GM12891 (cell line): ENCODE data around the gene ABHD4.
A peak's percentile ranks its signal among the peaks of the same experiment; 100 is the strongest.

Experiments
- DNase-seq: peaks from one replicate; pipeline ENCODE4 v3.0.0; 2011; ENCODE audit warnings: low spot score; ENCODE audit not compliant: insufficient read length
- FAIRE-seq: peaks from 2 replicates; lab custom pipeline; 2011; peaks lifted over from hg19 to GRCh38; lab: Jason Lieb, UNC
- PAX5 ChIP-seq: IDR thresholded peaks from 2 replicates; pipeline ENCODE4 v1.6.1; 2011; ENCODE audit warnings: low read length, moderate library complexity, mild to moderate bottlenecking; ENCODE audit not compliant: insufficient read depth, severe bottlenecking
- POLR2A ChIP-seq: IDR thresholded peaks from 2 replicates; pipeline ENCODE4 v1.6.1; 2011; ENCODE audit warnings: low read depth, low read length, control low read depth
- POLR2AphosphoS5 ChIP-seq: IDR thresholded peaks from 2 replicates; pipeline ENCODE4 v1.6.1; 2011; ENCODE audit warnings: low read depth, low read length, control low read depth
- POU2F2 ChIP-seq: IDR thresholded peaks from 2 replicates; pipeline ENCODE4 v1.6.1; 2011; ENCODE audit warnings: low read depth, mild to moderate bottlenecking, control low read depth, low read length, moderate library complexity
- SPI1 ChIP-seq: IDR thresholded peaks from 2 replicates; pipeline ENCODE4 v1.6.1; 2011; ENCODE audit warnings: low read depth, low read length, control low read depth
- TAF1 ChIP-seq: IDR thresholded peaks from 2 replicates; pipeline ENCODE4 v1.6.1; 2011; ENCODE audit warnings: low read depth, low read length, control low read depth

ABHD4 gene

DNA sequence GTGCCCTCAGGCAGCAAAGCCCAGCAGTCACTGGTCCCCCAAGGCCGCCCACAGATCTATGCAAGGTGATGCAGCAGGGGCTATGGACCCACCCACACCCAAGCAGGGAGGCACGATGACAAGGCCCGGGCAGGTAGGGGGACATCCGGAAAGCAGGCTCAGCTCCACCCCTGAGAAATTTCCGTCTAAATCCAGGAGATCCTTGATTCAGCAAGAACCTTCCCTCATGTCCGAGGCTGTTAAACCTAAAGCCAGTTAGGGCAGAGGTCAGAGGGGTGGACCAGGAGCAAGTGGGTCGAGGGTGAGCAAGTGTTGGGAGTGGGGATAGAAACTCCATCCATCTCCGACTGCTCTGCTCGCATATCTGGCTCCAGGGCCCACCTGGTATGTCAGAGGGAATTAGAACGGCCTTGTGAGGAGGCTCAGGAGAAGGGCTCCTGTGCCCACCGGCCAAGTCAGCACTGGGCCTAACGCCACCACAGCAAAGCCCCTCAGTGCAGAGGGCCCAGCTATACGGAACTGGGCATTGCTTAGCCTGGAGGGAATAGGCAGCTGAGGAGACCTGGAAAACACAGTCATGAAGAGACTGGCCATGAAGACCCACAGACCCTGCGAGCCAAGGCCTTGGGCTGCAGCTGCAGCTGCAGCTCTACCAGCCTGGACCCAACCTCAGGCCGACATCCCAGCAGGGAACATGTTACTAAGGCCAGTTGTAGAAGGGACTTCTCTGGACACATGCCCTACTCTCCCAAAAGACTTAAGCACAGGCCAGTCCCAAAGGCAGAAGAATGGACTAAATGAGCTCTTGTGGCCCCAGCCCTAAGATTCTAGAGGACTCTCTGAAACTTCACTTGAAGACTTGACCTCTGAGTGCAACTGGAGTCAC, 43.4 kb upstream of the ABHD4 start:
- TF ChIP-seq PAX5 (no peak), POLR2AphosphoS5 (no peak), POLR2A (no peak), SPI1 (no peak), POU2F2 (no peak), TAF1 (no peak)
- no peak for FAIRE-seq
- no peak for DNase-seq

DNA sequence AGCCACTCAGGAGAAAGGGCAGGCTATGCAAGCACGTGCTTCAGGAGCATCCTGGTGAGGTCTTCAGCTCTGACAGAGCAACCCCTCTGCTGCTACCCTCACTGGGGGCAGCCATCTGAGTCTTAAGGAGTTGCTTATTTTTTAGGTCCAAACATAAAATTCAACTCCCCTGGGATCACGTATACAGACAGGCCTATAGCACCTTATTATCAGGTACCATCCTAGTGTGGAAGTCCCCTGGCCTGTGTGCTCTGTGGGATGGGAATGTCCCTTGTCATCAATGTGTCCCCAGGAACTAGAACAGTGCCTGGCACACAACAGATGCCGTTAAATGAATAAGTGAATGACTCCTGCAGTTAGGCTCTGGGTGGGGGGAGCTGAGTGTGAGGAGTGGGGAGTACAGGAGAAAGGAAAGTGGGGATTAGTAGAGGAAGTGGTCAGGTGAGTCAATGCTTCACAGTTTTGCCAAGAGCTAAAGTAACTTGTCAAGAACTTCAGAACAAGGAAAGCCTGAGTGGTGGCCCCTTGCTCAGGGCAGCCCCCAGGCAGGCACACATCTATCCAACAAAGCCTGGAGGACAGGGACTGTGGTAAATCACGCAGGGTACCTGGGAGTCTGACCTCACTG, 42.6 kb upstream of the ABHD4 start:
- FAIRE-seq (no peak), DNase-seq (no peak)
- TF ChIP-seq POU2F2 (no peak), SPI1 (peak; percentile 54)

DNA sequence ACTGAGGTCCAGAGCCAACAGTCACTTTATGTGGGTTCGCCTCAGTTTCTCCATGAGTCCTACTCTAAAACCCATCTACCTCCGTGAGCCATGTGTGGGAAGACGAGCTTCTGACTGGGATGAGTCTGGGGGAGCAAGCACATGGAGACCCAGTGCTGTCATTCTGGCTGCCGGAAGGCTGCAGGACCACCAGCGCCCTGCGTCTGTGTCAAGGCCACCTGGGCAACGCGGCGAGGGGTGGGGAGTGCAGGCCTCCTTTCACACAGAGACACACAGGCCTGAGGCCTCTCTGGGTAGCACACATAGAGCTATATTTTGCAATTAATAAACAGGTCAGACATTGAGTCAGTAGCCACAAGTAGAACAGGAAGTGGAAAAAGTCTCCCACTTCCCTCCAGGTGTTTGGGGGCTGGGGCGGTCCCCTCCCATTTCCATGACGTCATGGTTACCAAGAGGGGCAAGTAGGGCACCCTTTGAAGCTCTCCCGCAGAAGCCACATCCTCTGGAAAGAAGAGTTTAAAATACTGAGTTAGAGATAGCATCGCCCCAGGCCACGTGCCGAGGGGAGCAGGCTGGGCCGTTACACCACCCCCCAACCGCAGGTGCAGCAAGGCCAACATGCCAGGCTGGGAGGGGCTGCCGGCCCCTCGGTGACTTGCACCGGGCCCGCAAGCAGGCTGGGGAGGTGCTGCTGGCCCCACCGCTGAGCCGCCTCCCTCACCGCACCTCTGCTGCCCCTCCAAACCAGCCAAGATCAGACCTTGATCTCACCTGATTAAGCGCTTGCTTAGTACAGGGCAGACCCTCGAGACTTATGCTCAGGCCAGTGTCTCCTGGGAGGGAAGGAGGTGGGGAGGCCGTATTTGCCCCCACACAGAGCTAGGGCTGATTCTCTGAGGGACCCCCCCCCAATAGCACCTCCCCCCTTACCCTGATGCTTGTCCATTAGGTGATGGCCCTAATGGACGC, 41.8 kb upstream of the ABHD4 start:
- DNase-seq: peak; percentile 67
- peak; percentile 95 for FAIRE-seq
- TF ChIP-seq PAX5 (no peak), POU2F2 (peak; percentile 87), SPI1 (peak; percentile 97), POLR2AphosphoS5 (peak; percentile 74; the same call in 1 of the 2 replicates), TAF1 (peak; percentile 59; the same call in 1 of the 2 replicates), POLR2A (peak; percentile 56)

DNA sequence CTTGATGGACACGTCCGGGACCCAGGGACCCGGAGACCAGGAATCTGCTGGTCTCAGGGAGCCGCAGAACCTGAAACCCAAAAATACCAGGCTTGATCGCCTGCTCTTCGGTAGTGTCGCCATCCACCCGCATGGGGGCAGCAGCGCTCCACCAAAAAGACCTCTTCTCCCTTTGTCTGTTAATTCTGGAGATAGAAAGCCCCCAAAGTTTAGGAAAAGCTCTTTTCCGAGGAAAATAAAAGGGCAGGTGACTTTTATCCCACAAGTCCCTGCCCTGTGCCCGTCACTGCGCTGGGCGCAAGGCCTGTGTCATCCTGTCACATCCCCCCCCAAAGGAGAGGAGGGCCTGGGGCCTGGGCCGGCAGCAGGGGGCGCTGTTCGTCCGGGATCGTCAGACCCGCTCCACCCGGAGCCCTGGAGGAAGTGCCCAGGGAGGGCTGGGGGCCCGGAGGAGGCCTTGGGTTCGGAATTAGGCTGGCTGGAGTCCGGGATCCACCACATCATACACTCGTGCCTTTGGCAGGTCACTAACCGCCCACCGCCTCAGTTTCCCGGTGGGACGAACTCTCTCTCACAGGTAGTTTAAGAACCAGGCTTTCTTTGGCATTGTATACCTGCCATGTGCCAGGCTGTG, 41.0 kb upstream of the ABHD4 start:
- DNase-seq: peak; percentile 53
- TF ChIP-seq POLR2AphosphoS5: no peak; the same call in 1 of the 2 replicates
- peak; percentile 68; the same call in 1 of the 2 replicates for TF ChIP-seq SPI1
- no peak for FAIRE-seq

DNA sequence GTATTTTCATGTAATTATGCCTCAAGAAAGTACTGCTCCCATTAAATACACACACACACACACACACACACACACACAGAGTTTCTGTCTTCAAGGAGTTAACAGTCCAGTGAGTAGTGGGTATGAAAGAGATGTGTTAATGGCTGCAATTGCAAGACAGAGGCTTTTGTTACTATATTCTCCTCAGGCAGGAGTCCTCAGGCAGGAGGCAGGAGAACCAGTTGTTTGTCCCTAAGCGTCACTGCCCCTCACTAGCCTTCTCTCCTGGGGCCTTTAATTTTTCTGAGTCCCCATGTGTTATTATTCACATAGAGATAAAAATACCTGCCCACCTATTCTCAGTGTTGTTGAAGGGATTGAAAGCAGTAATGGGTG, 40.3 kb upstream of the ABHD4 start:
- no peak for FAIRE-seq
- no peak for TF ChIP-seq SPI1
- TF ChIP-seq TAF1: no peak
- no peak for TF ChIP-seq POU2F2
- TF ChIP-seq PAX5: no peak
- TF ChIP-seq POLR2AphosphoS5: no peak
- no peak for TF ChIP-seq POLR2A

DNA sequence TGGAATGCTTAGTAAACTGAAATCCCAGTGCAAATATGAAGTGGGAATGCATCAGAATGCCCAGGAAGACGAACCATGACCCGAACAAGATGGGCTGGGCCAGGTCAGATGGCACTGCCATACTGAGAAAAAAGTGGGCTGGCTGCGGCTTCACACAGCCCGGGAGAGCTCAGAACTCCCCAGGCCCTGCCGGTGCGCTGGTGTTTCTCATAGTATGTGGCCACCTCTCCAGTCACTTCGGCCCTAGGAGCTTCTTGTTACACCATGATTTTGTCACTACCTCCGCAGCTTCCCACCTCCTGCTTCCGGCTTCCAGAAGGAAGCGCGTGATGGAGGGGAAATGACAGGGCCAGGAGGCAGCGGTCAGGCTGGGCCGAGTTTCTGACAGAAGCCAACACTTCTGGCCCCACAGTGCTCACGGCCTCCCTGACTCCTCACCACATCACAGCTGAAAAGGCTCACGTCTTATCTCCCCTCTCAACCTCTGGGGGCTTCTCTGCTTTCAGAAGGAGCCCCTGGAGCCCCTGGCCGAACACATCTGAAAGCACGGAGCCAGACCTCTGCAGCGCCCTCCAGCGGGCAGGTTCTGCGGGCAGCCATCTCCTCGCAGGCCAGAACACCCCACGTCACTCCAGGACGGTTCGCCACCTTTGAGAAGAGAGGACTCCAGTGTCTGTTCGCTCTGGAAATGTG, 39.7 kb upstream of the ABHD4 start:
- DNase-seq (no peak), FAIRE-seq (no peak)
- TF ChIP-seq PAX5: no peak
- TF ChIP-seq POLR2A: no peak
- no peak for TF ChIP-seq POU2F2
- TF ChIP-seq SPI1: no peak

More for the DNA sequence above, 40.3 kb upstream of the ABHD4 start:
- no peak for DNase-seq

DNA sequence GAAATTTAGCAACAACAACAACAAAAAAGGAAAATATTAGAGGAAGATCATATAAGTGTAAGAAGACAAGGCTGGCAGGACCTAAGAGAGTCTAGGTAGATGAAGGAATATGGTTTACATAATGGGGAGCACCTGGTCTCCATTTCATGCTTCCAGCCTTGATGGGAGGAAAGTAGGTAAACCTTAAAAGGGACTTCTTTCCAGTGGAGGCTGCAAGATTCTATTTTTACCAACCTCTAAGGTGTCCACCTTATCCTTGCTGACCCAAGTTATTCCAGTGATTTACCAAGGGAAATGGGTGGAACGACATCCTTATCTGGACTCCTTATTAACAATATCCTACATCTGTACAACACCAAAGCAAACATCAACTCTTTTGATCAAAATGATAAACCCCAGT, 39.1 kb upstream of the ABHD4 start:
- no peak for FAIRE-seq
- TF ChIP-seq TAF1: no peak
- TF ChIP-seq POLR2AphosphoS5: no peak
- no peak for TF ChIP-seq POLR2A
- no peak for TF ChIP-seq SPI1
- no peak for TF ChIP-seq PAX5
- no peak for TF ChIP-seq POU2F2
- no peak for DNase-seq

DNA sequence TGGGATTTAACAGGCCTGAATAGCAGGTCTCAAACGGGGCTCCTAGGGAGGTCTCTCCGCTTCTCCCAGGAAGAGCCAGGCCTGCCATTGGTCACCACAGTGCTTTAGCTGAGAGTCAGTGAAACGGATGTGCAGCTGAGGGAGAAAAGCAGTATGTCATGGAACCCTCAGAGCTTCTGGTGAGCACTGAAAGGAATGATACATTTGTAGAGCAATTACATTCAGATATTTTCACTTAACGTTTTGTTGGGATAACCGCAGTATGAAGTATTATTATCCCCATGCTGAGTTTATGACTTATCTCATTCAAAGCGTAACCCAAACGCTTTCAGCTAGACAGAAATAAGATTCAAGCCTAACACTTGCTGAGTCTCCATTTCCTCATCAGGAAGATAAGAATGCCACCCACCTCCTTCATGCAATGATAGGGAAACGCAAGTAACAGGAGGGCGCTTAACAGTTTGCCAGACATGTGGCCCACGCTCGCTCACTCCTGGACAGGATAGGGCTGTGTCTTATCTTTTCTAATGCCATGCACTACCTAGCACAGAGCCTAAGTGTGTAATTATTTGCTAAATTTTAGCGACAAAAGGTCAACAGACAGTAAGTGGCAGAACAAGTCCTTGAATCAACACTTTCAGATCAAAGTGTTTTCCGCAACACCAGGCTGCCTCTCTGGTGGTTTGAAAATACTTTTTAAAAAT, 37.3 kb upstream of the ABHD4 start:
- TF ChIP-seq TAF1: no peak
- TF ChIP-seq POLR2AphosphoS5: no peak
- TF ChIP-seq PAX5: no peak
- TF ChIP-seq POU2F2: no peak
- TF ChIP-seq POLR2A: no peak
- no peak for TF ChIP-seq SPI1
- FAIRE-seq: peak; percentile 59
- DNase-seq: no peak
